Limb (tissue), 2 donors: ENCODE results near the gene EMP1.
A peak's percentile ranks its signal among the peaks of the same experiment; 100 is the strongest.

Source experiments
- DNase-seq, 2 donors: peaks; one replicate each; pipeline ENCODE4 v3.0.0-alpha.2; 2016; ENCODE audit errors: extremely low spot score in 2 of 2

The EMP1 gene

GRCh38 chr12:13173012-13173932 lies 23.3 kb upstream of the EMP1 start:
- DNase-seq = peak; percentile 65 to 90

GRCh38 chr12:13175499-13175898 lies 21.0 kb upstream of the EMP1 start:
- DNase-seq = no peak

GRCh38 chr12:13176256-13176655 lies 20.3 kb upstream of the EMP1 start:
- no peak for DNase-seq

- no peak for DNase-seq
Observed at GRCh38 chr12:13177373-13177772, 19.2 kb upstream of the EMP1 start.

GRCh38 chr12:13177906-13178305 lies 18.6 kb upstream of the EMP1 start:
- DNase-seq = no peak

GRCh38 chr12:13178568-13179210 lies 17.8 kb upstream of the EMP1 start:
- peak in 1 of 2 donors; percentile 53 for DNase-seq

- peak; percentile 52 to 71 for DNase-seq
Observed at GRCh38 chr12:13179211-13180074, 17.1 kb upstream of the EMP1 start.

- no peak for DNase-seq
Observed at GRCh38 chr12:13181375-13182070, 15.0 kb upstream of the EMP1 start.

- peak in 1 of 2 donors; percentile 1 for DNase-seq
Observed at GRCh38 chr12:13182881-13183280, 13.6 kb upstream of the EMP1 start.

GRCh38 chr12:13183620-13184019 lies 12.9 kb upstream of the EMP1 start:
- no peak for DNase-seq

- DNase-seq = no peak
Observed at GRCh38 chr12:13186302-13186701, 10.2 kb upstream of the EMP1 start.

GRCh38 chr12:13187399-13187798 lies 9.1 kb upstream of the EMP1 start:
- no peak for DNase-seq

- DNase-seq = no peak
Observed at GRCh38 chr12:13189264-13189663, 7.3 kb upstream of the EMP1 start.

- no peak for DNase-seq
Observed at GRCh38 chr12:13190275-13190674, 6.3 kb upstream of the EMP1 start.

GRCh38 chr12:13192719-13193118 lies 3.8 kb upstream of the EMP1 start:
- no peak for DNase-seq

- no peak for DNase-seq
Observed at GRCh38 chr12:13193505-13194231, 2.9 kb upstream of the EMP1 start.

- DNase-seq = no peak
Observed at GRCh38 chr12:13194401-13195110, 2.0 kb upstream of the EMP1 start.

GRCh38 chr12:13195250-13195649 lies 1.3 kb upstream of the EMP1 start:
- DNase-seq = no peak

GRCh38 chr12:13195785-13196129 lies 769 bp upstream of the EMP1 start:
- no peak for DNase-seq

- DNase-seq = no peak
Observed at GRCh38 chr12:13197032-13197431, 506 bp downstream of the EMP1 start.
